Islet of Langerhans (tissue), 1 donor: ENCODE measurements around the gene SERPINE1.
"Not testable (repeated sequence)": the region's sequence is repeated elsewhere in the genome, so short reads cannot be mapped to it uniquely, and the experiment has no call there.

Experiments used
- FAIRE-seq: peaks from one replicate; lab custom pipeline; 2011; peaks lifted over from hg19 to GRCh38; lab: Jason Lieb, UNC

The SERPINE1 gene

GRCh38 chr7:101102026-101102425 is 24.9 kb upstream of the SERPINE1 start:
- no peak for FAIRE-seq

GRCh38 chr7:101103701-101104100 is 23.2 kb upstream of the SERPINE1 start:
- not testable (repeated sequence) for FAIRE-seq

- FAIRE-seq = no peak
These were observed 22.7 kb upstream of the SERPINE1 start for GRCh38 chr7:101104193-101104713.

GRCh38 chr7:101104799-101105198 is 22.1 kb upstream of the SERPINE1 start:
- no peak for FAIRE-seq

GRCh38 chr7:101105248-101105647 is 21.7 kb upstream of the SERPINE1 start:
- not testable (repeated sequence) for FAIRE-seq

- no peak for FAIRE-seq
These were observed 20.5 kb upstream of the SERPINE1 start for GRCh38 chr7:101106386-101106785.

- no peak for FAIRE-seq
These were observed 18.5 kb upstream of the SERPINE1 start for GRCh38 chr7:101108330-101108857.

- FAIRE-seq = no peak
These were observed 17.9 kb upstream of the SERPINE1 start for GRCh38 chr7:101108961-101109360.

GRCh38 chr7:101109368-101109767 is 17.5 kb upstream of the SERPINE1 start:
- no peak for FAIRE-seq

- no peak for FAIRE-seq
These were observed 15.6 kb upstream of the SERPINE1 start for GRCh38 chr7:101111261-101111660.

- no peak for FAIRE-seq
These were observed 14.7 kb upstream of the SERPINE1 start for GRCh38 chr7:101112233-101112632.

GRCh38 chr7:101113140-101113539 is 13.8 kb upstream of the SERPINE1 start:
- FAIRE-seq = not testable (repeated sequence)

GRCh38 chr7:101113836-101114235 is 13.1 kb upstream of the SERPINE1 start:
- no peak for FAIRE-seq

- FAIRE-seq = no peak
These were observed 12.4 kb upstream of the SERPINE1 start for GRCh38 chr7:101114492-101114891.

- no peak for FAIRE-seq
These were observed 11.7 kb upstream of the SERPINE1 start for GRCh38 chr7:101115215-101115614.

GRCh38 chr7:101116898-101117297 is 10.0 kb upstream of the SERPINE1 start:
- no peak for FAIRE-seq

GRCh38 chr7:101118856-101119255 is 8.0 kb upstream of the SERPINE1 start:
- no peak for FAIRE-seq

- FAIRE-seq = no peak
These were observed 7.0 kb upstream of the SERPINE1 start for GRCh38 chr7:101119876-101120275.

GRCh38 chr7:101120315-101120714 is 6.6 kb upstream of the SERPINE1 start:
- no peak for FAIRE-seq

- FAIRE-seq = not testable (repeated sequence)
These were observed 5.3 kb upstream of the SERPINE1 start for GRCh38 chr7:101121631-101121990.

GRCh38 chr7:101121991-101122932 is 4.6 kb upstream of the SERPINE1 start:
- FAIRE-seq = no peak

- FAIRE-seq = no peak
These were observed 3.8 kb upstream of the SERPINE1 start for GRCh38 chr7:101122933-101123702.

- FAIRE-seq = no peak
These were observed 3.2 kb upstream of the SERPINE1 start for GRCh38 chr7:101123703-101124068.
